Non-pigmented ciliary epithelial cell (primary cell): ENCODE results near the gene SELENOI.
"Not testable (repeated sequence)": the region's sequence is repeated elsewhere in the genome, so short reads cannot be mapped to it uniquely, and the experiment has no call there.

ENCODE experiments used
- DNase-seq: peaks from one replicate; pipeline ENCODE4 v3.0.0-alpha.2; 2010; ENCODE audit warnings: low read depth

The SELENOI gene, protein sequence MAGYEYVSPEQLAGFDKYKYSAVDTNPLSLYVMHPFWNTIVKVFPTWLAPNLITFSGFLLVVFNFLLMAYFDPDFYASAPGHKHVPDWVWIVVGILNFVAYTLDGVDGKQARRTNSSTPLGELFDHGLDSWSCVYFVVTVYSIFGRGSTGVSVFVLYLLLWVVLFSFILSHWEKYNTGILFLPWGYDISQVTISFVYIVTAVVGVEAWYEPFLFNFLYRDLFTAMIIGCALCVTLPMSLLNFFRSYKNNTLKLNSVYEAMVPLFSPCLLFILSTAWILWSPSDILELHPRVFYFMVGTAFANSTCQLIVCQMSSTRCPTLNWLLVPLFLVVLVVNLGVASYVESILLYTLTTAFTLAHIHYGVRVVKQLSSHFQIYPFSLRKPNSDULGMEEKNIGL

DNA sequence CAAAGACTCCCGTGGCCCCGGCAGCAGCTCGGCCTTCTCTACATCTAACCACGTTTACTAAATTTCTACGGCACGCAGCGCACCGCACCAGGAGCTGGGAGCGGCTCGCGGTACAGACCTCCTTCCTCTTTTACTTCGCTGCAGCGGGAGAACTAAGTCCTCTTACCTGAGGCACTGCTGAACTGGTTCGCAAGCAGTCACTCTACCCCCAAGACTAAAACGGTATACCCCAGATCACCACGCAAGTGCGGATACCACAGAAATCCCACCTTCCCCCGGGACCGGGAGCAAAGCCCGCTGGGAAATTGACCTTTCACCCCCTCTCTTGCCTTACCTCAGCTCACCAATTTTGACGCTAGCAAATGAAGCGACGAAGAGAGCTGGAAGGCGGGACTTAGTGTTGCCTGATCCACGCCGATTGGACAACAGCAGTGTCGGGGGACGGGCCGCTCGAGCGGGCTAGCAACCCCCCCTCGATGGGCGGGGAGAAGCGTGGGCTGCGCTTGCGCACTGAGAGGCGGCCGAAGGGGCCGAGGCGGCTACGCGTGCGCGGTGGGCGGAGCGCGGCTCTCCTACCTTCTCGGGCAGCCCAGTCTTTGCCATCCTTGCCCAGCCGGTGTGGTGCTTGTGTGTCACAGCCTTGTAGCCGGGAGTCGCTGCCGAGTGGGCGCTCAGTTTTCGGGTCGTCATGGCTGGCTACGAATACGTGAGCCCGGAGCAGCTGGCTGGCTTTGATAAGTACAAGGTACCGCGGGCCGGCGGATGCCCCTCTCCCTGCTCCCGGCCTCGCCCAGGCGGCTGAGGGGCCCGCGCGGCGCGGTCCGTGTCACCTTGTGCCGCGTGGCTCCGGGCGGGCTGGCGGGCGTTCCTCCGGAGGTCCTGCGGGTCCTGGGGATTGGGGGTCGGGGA, at the start of gene SELENOI:
SELENOI (plus strand) TSS at position 599 of the 909 bp plus-strand sequence; CDS start at position 689, 90 bp downstream.
- peak; percentile 98 for DNase-seq

DNA sequence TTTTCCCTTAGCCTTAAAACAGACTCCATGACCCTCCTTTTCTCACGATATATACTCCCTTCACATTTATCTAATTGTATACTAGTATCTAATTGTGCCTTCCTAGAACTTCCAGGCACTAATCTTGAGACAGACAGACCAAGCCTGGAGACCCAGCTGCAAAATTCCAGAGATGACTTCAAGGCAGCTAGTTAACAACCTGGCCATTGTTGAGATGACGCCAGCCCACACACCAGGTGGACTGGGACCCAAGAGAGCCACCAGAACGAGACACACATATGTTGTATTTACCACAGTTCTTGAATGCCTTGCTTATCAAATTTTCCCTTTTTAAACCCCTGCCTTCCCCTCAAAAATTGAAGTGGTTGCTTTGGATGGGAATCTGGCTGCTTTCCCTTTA, 48.9 kb upstream of the SELENOI start:
- DNase-seq, result no peak

- no peak for DNase-seq
Measured at GRCh38 chr2:26298286-26298637, 47.7 kb upstream of the SELENOI start.

DNA sequence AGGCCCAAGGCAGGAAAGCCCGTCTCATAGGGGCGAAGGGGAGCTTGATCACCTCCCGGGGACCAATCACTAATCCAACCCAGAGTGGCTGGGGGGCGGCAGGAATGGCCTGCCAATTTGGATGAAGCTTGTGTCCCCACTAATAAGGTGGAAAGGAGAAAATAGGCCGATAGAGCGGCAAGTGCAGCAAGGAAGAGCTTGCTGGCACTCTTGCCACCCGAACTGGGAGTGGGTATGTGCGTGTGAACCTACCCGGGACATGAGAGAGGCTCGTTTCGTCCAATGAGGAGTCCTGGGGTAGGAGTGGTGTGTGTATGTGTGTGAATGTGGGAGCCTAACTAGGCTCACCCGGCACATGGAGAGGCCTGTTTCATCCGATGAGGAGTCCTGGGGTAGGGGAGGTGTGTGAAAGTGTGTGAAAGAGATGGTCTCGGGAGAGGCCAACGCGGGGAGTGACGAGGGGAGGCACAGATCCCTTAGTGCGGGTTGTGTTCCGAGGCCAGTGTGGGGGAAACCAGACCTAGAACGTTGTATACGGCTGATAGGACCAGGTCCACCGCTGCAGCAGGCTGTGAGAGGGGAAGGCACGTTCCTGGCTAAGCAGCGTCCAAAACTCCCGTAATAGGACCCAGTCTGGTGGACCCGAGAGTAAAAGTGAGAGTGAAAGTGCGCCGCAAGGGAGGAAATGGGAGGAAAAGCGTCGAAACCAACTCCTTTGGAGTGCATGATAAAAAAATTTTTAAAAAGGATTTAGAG, 47.1 kb upstream of the SELENOI start:
- peak; percentile 6 for DNase-seq

GRCh38 chr2:26299471-26300101, 46.4 kb upstream of the SELENOI start:
- DNase-seq, result peak; percentile 9

DNA sequence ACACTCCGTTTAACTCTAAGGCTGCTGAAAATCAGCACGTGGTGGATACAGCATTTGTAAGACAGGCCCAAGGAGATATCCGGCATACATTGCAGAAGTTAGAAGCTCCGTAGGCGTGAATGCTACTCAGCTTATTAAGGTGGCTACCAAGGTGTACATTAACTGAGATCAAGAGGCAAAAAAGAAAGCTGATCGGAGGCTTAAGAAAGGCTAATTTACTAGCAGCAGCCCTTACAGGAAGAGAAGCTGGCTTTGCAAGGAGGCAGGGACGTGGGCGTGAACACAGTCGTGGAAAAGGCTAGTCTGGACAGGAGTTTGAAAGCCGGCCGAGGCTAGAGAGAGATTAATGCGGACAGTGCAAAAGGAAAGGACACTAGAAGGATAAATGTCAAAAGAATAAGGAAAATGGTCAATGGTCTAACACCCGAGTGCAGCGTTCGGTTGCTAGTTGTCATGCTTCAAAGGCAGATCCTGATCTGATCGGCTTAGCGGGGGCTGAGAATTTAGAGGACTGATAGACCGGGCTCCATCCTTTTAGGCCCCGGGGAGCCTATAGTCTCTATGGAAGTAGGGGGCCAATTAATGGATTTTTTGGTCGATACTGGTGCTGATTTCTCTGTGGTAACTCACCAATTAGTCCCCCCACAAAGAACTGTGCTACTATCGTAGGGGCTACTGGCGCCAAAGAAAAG, 45.6 kb upstream of the SELENOI start:
- DNase-seq, result peak; percentile 5

DNA sequence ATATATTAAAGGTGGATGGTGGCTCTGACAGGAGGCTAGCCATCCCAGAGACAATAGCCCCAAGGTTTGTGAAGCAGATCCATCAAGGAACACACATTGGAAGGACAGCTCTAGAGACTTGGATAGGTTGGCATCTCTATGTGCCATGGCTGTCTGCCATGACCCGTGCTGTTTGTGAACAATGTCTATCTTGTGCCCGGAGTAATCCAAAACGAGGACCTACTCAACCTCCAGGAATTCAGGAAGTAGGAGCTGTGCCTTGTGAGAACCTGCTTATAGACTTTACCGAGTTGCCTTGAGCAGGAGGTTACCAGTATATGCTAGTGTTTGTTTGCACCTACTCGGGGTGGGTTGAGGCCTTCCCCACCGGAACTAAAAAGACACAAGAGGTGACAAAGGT, 43.1 kb upstream of the SELENOI start:
- DNase-seq, result no peak

GRCh38 chr2:26305094-26305493, 40.8 kb upstream of the SELENOI start:
- DNase-seq, result not testable (repeated sequence)

DNA sequence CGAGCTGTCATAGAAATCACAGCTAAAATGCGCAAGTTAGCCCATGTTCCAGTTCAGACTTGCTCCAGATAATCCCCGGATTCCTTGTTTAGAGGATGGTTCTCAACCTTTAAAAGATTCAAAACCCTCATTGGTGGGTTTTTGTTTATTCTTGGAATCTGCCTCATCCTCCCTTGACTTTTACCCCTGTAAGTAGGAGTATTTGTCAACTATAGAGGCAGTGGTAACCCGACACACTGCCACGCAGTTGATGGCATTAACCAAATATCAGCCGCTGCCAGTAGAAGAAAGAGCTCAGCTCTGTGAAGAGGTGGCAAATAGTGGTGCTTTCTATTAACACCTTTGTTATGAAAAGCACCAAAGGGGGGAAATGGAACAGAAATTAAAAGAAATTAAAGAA, 40.4 kb upstream of the SELENOI start:
- no peak for DNase-seq

- no peak for DNase-seq
Measured at GRCh38 chr2:26309921-26310320, 36.0 kb upstream of the SELENOI start.

DNA sequence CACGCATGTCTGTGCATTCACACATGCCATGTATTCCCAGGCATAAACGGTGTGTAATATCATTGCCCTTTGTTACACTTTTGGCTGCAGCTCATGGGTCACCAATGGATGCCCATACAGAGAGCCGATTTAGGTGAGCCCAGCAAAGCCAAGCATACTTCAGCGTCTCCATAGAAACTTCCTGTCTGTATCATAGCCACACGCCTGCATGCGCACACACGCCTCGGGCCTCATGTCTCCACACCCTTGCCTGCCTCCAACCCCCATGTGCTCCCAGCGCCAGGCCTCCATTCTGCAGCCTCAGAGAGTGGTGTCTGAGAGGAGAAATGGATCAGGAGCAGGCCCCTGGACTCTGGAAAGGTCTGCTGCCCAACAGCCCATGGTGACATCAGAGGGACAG, 33.5 kb upstream of the SELENOI start:
- no peak for DNase-seq

DNA sequence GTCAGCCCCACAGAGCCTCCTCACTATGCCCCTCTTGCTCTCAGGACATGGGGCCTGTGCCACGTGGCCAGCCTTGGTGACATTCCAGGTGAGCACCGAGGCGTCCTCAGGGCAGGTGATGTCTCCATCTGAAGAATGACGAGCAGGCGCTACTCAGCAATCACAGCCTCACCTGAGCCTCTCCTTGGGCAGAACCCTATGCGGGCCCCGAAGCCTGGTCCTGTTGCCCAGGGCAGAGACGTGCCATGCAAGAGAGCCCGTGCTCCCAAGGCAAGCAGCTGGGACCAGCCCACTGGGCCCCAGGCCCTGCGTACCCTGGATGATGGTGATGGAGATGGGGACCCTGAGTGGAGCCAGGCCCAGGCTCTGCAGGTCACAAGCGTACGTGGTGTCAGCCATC, 32.5 kb upstream of the SELENOI start:
- no peak for DNase-seq

DNA sequence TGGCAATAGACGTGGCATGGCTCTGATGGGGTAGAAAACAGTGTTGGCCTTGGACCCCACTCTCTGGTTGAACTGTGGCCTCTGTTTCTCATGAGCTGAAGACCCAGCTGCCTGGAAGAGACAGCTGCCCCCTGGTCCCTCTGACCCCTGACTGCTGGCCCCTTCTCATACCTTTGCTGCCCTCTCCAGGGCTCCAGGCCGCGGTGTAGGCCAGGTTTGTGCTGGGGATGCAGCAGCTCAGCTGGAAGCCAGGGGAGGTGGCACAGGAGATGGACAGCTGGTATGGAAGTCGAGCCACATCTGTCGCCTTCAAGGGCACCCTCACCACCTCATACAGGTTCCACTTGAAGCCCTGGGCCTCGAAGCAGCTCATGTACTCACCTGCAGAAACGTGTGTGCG, 31.7 kb upstream of the SELENOI start:
- DNase-seq, result no peak

DNA sequence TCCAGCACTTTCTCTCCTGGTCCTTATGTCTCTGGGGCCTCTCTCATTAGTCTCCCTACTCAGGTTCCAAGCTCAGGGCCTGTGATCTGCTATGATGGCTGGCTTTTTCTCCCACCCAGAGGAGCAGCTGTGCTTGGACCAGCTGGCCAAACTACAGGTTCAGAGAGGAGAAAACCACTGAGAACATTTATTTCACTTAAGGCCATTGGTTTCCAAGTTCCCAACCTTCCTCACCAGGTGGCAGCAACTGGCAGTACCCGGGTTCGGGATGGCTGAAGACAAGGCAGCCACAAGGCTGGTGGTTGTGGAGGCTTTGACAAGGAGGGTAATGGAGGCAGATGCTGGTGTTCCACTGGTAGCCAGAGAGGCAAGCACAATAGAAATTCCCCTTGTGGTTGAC, 29.9 kb upstream of the SELENOI start:
- DNase-seq, result no peak

DNA sequence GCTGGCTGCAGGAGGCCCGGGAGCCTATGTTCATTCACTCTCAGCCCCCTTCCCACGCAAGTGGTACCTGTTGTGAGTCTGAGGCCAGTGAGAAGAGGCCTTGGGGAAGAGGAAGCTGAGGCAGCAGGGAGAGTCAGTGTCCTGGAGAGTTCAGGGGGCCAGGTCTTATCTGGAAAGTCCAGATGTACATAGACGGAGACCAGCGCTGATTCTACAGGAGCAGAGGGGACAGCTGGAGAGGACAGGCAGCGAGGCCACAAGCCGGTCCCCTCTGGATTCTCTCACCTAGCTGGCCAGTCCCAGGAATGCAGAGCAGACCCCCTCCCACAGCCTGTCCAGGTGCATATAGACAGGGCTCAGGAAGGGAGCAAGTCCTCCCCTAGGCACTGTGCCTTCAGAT, 29.1 kb upstream of the SELENOI start:
- DNase-seq, result no peak

DNA sequence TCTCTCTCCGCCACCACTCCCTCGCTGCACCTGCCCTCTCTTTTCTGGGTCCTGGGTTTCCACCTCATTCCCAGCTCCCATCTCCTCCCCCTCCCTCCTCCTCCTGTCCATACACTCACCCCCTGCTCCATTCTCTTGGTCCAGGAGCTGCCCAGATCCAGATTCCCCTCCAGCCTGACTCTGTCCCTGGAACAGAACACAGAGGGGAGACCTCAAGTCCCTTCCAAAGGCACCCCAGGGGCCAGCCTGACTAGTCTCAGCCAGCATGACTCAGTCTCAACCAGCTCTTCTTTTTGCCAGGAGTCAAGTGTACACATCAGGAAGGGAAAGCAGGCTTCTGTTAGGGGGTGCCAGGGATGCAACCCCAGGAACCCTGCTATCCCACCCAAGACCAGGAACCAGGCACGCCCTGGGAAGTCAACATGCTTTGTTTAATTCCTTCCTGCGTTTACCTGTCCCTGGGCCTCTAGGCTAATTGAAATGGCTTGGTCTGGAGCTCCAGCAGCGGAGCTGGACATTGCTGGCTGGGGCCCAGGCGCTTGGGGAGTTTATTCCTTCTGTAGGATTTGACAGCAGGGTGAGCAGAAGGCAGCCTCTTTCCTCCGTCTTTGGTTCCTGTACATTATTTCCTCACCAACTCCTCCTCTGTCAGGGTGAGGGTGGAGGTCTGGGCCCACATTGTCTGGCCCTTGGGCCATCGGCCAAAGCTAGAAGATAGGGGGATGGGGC, 28.4 kb upstream of the SELENOI start:
- DNase-seq, result no peak

DNA sequence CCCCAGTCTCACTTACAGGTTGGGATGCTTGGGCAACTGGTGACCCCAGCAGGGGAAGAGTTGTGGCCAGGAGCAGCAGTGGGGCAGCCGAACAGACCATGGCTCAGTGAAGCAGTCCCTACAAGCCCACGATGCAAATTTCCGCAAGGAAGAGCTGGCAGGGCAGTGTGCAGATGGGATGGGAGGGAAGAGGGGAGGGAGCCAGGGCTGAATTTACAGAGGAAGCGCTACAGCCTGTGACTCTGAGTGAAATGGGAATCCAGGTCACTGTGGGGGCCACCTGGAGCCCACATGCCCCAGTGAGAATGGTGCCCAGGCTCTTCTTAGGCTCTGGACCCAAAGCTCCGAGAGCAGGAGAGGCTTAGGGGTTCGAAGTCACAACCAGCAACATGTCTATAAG, 27.0 kb upstream of the SELENOI start:
- DNase-seq, result no peak

- not testable (repeated sequence) for DNase-seq
Measured at GRCh38 chr2:26324479-26324878, 21.5 kb upstream of the SELENOI start.

DNA sequence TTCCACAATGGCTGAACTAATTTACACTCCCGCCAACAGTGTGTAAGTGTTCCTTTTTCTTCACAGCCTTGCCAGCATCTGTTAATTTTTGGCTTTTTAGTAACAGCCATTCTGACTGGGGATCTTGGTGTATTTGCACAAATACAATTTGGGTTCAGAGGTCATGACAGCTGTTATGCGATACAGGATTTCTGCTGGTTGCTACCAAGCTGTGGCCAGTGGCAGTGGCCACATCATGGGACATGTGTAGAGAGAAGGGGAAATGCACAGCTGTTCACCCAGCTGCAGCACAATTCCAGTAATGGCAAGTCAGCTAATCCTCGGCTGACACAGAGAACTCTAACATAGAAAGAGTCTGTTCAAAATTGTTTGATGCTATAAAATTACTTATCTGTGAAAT, 21.0 kb upstream of the SELENOI start:
- no peak for DNase-seq

- DNase-seq, result no peak
Measured at GRCh38 chr2:26325851-26326250, 20.1 kb upstream of the SELENOI start.

DNA sequence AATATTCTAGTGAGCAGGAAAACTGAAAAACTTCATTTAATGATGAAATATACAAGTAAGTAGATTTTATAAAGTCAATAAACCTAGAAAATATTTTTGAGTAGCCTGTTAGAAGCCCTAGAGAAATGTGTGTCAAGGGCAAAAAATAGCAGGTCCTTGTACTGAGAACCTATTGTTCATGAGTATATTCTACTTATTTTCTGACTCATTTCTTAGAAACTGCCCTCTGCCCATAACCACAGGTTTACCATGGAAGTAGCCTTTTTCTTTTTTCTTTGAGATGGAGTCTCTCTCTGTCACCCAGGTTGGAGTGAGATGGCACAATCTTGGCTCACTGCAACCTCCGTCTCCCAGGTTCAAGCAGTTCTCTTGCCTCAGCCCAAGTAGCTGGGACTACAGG, 19.4 kb upstream of the SELENOI start:
- DNase-seq, result no peak
